Neural progenitor cell (in vitro differentiated cells): ENCODE results near the gene FOLR2.

Experiments
- EZH2 ChIP-seq: fragments of 200-600 bp; sonication (generic); IDR thresholded peaks from 2 replicates; pipeline ENCODE4 v1.6.1; 2017; ENCODE audit warnings: antibody characterized with exemption, mild to moderate bottlenecking, moderate library complexity
- TF ChIP-seq, protein P1 (sequence below): fragments of 200-600 bp; sonication (generic); IDR thresholded peaks from 2 replicates; pipeline ENCODE4 v1.5.1; 2017; ENCODE audit warnings: antibody characterized with exemption, mild to moderate bottlenecking

GRCh38 chr11:72244361-72245262 is 28.0 kb downstream of the FOLR2 start:
- TF ChIP-seq, protein P1, sequence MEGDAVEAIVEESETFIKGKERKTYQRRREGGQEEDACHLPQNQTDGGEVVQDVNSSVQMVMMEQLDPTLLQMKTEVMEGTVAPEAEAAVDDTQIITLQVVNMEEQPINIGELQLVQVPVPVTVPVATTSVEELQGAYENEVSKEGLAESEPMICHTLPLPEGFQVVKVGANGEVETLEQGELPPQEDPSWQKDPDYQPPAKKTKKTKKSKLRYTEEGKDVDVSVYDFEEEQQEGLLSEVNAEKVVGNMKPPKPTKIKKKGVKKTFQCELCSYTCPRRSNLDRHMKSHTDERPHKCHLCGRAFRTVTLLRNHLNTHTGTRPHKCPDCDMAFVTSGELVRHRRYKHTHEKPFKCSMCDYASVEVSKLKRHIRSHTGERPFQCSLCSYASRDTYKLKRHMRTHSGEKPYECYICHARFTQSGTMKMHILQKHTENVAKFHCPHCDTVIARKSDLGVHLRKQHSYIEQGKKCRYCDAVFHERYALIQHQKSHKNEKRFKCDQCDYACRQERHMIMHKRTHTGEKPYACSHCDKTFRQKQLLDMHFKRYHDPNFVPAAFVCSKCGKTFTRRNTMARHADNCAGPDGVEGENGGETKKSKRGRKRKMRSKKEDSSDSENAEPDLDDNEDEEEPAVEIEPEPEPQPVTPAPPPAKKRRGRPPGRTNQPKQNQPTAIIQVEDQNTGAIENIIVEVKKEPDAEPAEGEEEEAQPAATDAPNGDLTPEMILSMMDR, result no peak
- peak; percentile 83 for TF ChIP-seq EZH2
